Stomach smooth muscle (tissue), 2 donors: Measurements from ENCODE around the gene TTC38.
A peak's percentile ranks its signal among the peaks of the same experiment; 100 is the strongest.

ENCODE experiments used
- H3K27ac ChIP-seq: one replicate; pipeline ENCODE4 v1.7.0; 2013; ENCODE audit warnings: mild to moderate bottlenecking, low read length, inconsistent platforms
- H3K27me3 ChIP-seq, 2 donors: one replicate each; pipeline ENCODE4 v1.7.0; 2013; ENCODE audit warnings: low read length in 2 of 2; ENCODE audit not compliant: insufficient read depth in 2 of 2, control insufficient read depth in 1 of 2
- H3K36me3 ChIP-seq, 2 donors: one replicate each; pipeline ENCODE4 v1.7.0; 2013; ENCODE audit warnings: low read length in 2 of 2; ENCODE audit not compliant: control insufficient read depth in 2 of 2, insufficient read depth in 2 of 2
- H3K4me1 ChIP-seq: one replicate; pipeline ENCODE4 v1.7.0; 2013; ENCODE audit warnings: low read length; ENCODE audit not compliant: control insufficient read depth, insufficient read depth
- H3K4me3 ChIP-seq, 2 donors: one replicate each; pipeline ENCODE4 v1.7.0; 2013; ENCODE audit warnings: low read length in 2 of 2
- H3K9ac ChIP-seq, 2 donors: one replicate each; pipeline ENCODE4 v1.7.0; 2013; ENCODE audit warnings: low read length in 2 of 2, mild to moderate bottlenecking in 1 of 2
- H3K9me3 ChIP-seq, 2 donors: one replicate each; pipeline ENCODE4 v1.7.0; 2013; ENCODE audit warnings: low read length in 2 of 2; ENCODE audit not compliant: control insufficient read depth in 2 of 2
- donor health status: healthy.
- donor health status: Pancreatic carcinoma.

The TTC38 gene

GRCh38 chr22:46267431-46268279 is at the start of gene TTC38:
TSS of gene TTC38 (plus strand) at chr22:46268008. CDS start at chr22:46268040, 32 bp downstream.
- Histone ChIP-seq H3K4me3 (peak within 1 kb of the TSS; percentile 70 to 88), H3K9ac (peak within 1 kb of the TSS; percentile 68 to 84), H3K27ac (peak within 1 kb of the TSS; percentile 69)

GRCh38 chr22:46219636-46220035 is 48.2 kb upstream of the TTC38 start:
- H3K27me3 ChIP-seq, result no peaks in the 10 kb centered on the region
- H3K4me3 ChIP-seq, result no peak overlapping the region
- no peak overlapping the region for H3K27ac ChIP-seq
- H3K36me3 ChIP-seq, result peaks cover 32 to 36% of the 10 kb centered on the region in 2 donors
- H3K9ac ChIP-seq, result no peak overlapping the region
- H3K9me3 ChIP-seq, result no peaks in the 10 kb centered on the region
- no peaks in the 10 kb centered on the region for H3K4me1 ChIP-seq

More at GRCh38 chr22:46267431-46268279, at the start of gene TTC38:
- H3K36me3 ChIP-seq, result peaks cover 4 to 8% of the 10 kb centered on the region in 2 donors
- H3K27me3 ChIP-seq, result no peaks in the 10 kb centered on the region
- H3K9me3 ChIP-seq, result no peaks in the 10 kb centered on the region
- peaks cover 27% of the 10 kb centered on the region for H3K4me1 ChIP-seq

GRCh38 chr22:46220921-46221320 is 46.9 kb upstream of the TTC38 start:
- Histone ChIP-seq H3K9ac (no peak overlapping the region), H3K27ac (no peak overlapping the region), H3K9me3 (no peaks in the 10 kb centered on the region), H3K4me3 (no peak overlapping the region), H3K27me3 (no peaks in the 10 kb centered on the region), H3K36me3 (peaks cover 34 to 36% of the 10 kb centered on the region in 2 donors), H3K4me1 (no peaks in the 10 kb centered on the region)

- Histone ChIP-seq H3K9me3 (no peaks in the 10 kb centered on the region), H3K27me3 (no peaks in the 10 kb centered on the region), H3K27ac (no peak overlapping the region), H3K4me3 (no peak overlapping the region), H3K4me1 (no peaks in the 10 kb centered on the region), H3K36me3 (peaks cover 21 to 25% of the 10 kb centered on the region in 2 donors), H3K9ac (no peak overlapping the region)
These were observed 43.5 kb upstream of the TTC38 start for GRCh38 chr22:46224044-46224897.

GRCh38 chr22:46224898-46225290 is 42.9 kb upstream of the TTC38 start:
- Histone ChIP-seq H3K27me3 (no peaks in the 10 kb centered on the region), H3K4me3 (no peak overlapping the region), H3K4me1 (no peaks in the 10 kb centered on the region), H3K9me3 (no peaks in the 10 kb centered on the region), H3K36me3 (peaks cover 17 to 20% of the 10 kb centered on the region in 2 donors), H3K9ac (no peak overlapping the region), H3K27ac (no peak overlapping the region)

GRCh38 chr22:46225631-46226030 is 42.2 kb upstream of the TTC38 start:
- H3K27me3 ChIP-seq, result no peaks in the 10 kb centered on the region
- H3K27ac ChIP-seq, result no peak overlapping the region
- no peak overlapping the region for H3K4me3 ChIP-seq
- H3K9me3 ChIP-seq, result no peaks in the 10 kb centered on the region
- H3K9ac ChIP-seq, result no peak overlapping the region
- H3K36me3 ChIP-seq, result peaks cover 13 to 14% of the 10 kb centered on the region in 2 donors
- no peaks in the 10 kb centered on the region for H3K4me1 ChIP-seq

GRCh38 chr22:46226577-46226976 is 41.2 kb upstream of the TTC38 start:
- Histone ChIP-seq H3K27ac (no peak overlapping the region), H3K4me3 (no peak overlapping the region), H3K27me3 (no peaks in the 10 kb centered on the region), H3K9me3 (no peaks in the 10 kb centered on the region), H3K36me3 (peaks cover 9 to 10% of the 10 kb centered on the region in 2 donors), H3K9ac (no peak overlapping the region), H3K4me1 (no peaks in the 10 kb centered on the region)

- Histone ChIP-seq H3K27ac (no peak overlapping the region), H3K9ac (no peak overlapping the region), H3K27me3 (no peaks in the 10 kb centered on the region), H3K4me3 (no peak overlapping the region), H3K36me3 (peaks cover 9 to 10% of the 10 kb centered on the region in 2 donors), H3K4me1 (peaks cover 13% of the 10 kb centered on the region), H3K9me3 (no peaks in the 10 kb centered on the region)
These were observed 38.1 kb upstream of the TTC38 start for GRCh38 chr22:46229701-46230100.

- Histone ChIP-seq H3K36me3 (peaks cover 7 to 9% of the 10 kb centered on the region in 2 donors), H3K9ac (no peak overlapping the region), H3K27ac (no peak overlapping the region), H3K4me1 (peaks cover 13% of the 10 kb centered on the region), H3K27me3 (no peaks in the 10 kb centered on the region), H3K9me3 (no peaks in the 10 kb centered on the region), H3K4me3 (no peak overlapping the region)
These were observed 37.4 kb upstream of the TTC38 start for GRCh38 chr22:46230262-46230901.

- Histone ChIP-seq H3K9me3 (no peaks in the 10 kb centered on the region), H3K4me3 (peak overlapping the region in 1 of 2 donors; percentile 47), H3K9ac (no peak overlapping the region), H3K27ac (peak overlapping the region; percentile 18), H3K4me1 (peaks cover 23% of the 10 kb centered on the region), H3K27me3 (no peaks in the 10 kb centered on the region), H3K36me3 (peaks cover 0 to 3% of the 10 kb centered on the region in 2 donors)
These were observed 34.6 kb upstream of the TTC38 start for GRCh38 chr22:46233231-46233630.
